HG03039 (cell line): ENCODE data around the gene POSTN.

Source experiments
- ATAC-seq: cut with Tn5 transposase; IDR thresholded peaks from one replicate; pipeline ENCODE4 v1.9.1; 2021; ENCODE audit warnings: mild to moderate bottlenecking, moderate library complexity; ENCODE audit not compliant: unreplicated experiment

The POSTN gene, protein sequence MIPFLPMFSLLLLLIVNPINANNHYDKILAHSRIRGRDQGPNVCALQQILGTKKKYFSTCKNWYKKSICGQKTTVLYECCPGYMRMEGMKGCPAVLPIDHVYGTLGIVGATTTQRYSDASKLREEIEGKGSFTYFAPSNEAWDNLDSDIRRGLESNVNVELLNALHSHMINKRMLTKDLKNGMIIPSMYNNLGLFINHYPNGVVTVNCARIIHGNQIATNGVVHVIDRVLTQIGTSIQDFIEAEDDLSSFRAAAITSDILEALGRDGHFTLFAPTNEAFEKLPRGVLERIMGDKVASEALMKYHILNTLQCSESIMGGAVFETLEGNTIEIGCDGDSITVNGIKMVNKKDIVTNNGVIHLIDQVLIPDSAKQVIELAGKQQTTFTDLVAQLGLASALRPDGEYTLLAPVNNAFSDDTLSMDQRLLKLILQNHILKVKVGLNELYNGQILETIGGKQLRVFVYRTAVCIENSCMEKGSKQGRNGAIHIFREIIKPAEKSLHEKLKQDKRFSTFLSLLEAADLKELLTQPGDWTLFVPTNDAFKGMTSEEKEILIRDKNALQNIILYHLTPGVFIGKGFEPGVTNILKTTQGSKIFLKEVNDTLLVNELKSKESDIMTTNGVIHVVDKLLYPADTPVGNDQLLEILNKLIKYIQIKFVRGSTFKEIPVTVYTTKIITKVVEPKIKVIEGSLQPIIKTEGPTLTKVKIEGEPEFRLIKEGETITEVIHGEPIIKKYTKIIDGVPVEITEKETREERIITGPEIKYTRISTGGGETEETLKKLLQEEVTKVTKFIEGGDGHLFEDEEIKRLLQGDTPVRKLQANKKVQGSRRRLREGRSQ

DNA sequence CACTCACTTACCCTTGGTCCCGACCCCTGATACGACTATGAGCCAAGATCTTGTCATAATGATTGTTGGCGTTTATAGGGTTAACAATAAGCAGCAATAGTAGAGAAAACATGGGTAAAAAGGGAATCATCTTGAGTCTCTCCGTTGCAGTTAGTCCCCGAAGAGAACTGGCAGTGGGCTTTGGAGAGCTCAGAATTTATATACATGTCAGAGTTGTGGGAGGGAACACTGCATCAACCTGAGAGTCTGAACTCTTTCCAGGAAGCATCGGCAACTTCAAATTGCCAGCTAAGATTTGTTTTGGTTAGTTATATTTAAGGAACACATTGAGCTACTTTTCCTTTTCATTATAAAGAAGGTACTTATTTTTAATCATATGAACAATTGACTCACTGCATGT is at the start of gene POSTN:
POSTN (minus strand) TSS at position 172 of the 400 bp plus-strand sequence; CDS start at position 130, 42 bp downstream.
- no peak for ATAC-seq

DNA sequence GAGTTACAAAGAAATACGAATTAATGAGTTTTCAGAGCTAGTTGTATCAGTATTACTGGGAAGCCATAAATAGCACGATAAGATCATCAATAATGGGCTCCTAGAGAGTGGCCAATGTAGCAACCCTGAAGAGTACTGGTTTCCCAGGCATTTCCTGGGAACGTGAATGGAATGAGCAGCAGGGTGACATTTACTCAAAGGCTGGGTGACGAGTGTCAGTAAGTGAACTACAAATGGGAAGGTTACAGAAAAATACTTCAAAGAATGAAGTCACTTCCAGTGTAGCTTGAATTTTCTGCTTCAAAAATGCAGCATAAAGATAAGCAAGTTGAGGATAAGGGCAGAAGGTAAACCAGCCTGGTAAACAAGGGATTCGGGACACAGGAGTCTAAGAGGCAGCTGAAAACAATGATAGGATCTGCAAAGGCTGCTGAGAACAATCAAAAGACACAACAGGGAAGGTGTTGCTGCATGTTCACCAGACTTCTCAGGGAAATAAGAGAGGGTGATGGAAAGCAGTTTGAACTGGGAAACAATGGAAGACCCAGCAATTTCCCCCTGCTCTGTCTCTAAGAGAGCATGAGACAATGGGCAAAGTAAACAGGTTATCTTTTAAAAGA is 48.6 kb upstream of the POSTN start:
- ATAC-seq, result no peak

DNA sequence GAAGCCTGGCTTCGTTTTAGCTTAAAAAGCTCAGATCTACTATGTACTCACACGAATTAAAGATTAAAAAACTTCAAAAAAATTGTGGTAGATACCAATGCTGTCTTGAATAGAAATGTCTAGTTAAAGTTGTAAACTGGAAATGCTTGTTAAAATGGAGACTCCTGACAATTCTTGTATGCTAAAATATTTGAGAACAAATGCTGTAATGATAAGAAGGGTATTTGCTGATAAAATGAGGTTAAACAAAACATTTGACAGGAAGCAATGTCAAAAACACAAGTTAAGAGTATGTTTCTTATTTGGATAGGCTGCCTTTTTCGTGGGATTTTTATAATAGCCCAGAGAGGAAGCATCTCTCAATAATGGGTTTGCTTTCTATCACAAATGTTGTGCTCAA is 48.0 kb upstream of the POSTN start:
- no peak for ATAC-seq

DNA sequence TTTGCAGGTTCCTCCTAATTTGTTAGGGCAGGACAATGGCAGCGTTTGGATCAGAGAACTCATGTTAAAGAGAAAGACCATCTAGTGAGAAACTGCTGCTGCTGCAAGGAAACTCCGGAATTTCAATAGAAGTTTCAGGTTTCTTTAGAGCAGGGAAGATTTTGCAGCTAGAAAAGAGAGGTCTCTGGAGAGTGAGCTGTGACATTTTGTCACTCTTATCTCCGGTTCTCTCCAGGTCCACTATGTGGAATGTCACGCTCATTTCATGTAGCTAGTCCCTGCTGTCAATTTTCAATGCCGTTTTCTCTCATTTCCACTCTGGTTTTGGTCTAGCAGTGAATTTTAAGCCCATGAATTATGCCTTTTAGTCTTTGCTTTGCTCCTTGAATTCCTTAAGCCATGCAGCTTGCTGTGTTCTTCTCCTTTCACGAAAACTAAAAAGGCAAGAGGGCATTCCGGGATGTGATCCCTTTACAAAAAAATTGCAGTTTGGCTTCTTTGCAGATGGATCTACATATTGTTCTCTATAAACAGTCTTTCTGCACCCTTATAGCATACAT is 46.7 kb upstream of the POSTN start:
- ATAC-seq, result no peak

DNA sequence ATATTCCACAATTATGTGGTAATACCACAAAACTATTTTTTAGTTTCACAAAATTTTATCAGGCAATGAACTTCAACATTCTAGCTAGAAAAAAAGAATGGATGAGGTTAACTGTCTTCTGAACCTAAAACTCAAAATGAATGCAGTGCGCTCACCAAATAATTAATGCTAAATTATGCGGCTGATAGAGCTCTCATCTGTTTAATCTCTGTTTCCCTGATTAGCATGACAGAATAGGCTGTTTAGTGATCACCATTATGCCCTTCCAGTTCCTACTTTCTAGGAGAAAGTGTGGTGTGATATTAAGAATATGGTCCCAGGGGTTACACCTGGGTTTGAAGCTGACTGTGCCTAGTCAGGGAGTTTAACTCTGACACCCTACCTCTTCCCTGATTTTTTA is 42.8 kb upstream of the POSTN start:
- no peak for ATAC-seq

DNA sequence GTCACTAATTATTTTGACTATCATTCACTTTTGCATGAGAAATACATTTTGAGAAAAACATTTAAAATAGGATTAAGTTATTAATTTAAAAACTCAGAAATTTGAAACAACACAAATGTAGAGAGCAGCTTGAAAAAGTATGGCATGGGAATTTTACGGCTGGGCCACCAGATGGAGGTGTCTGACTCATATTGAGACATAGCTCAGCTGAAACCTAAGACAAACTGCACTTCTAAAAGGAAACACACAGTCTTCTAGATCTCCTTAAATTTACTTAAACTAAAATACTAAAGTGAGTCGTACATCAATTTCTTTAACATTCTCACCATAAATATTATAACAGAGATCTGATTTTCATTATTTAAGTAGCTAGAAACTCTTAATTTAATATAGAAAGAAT is 41.9 kb upstream of the POSTN start:
- ATAC-seq, result no peak

DNA sequence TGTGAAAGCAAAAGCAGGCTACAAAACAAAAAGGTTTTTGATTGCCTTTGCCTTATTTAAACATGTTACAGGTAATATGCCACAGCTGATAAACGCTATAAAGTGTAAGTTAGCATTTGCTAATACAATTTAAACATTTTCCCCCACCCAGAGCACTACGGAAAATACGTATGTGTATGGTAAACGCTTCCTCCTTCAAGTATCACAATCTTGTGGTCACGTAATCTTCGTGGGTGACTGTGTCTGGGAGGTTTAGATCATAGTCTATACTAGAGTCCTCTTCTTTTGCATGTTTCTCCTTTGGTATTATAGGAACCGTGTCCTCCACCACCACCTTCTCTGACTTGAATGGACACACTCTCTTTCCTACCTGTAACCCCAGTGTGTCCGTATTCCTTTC is 38.1 kb upstream of the POSTN start:
- ATAC-seq, result no peak

DNA sequence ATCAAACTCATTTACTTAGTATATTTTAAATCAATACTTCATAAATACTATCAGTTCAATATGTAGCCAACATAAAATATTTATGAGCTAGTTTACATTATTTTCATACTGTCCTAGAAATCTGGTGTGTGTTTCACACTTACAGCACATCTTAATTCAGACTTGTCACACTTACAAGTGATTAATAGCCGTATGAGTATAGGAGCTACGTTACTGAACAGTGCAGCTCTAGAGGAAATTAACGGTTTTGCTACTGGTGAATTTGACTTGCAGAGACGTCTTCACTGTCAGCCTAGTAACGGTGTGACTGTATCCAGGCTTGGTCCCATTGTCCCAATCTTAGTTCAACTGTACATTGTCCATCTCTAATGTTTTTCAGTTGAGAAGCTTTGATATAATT is 33.7 kb upstream of the POSTN start:
- ATAC-seq, result no peak

DNA sequence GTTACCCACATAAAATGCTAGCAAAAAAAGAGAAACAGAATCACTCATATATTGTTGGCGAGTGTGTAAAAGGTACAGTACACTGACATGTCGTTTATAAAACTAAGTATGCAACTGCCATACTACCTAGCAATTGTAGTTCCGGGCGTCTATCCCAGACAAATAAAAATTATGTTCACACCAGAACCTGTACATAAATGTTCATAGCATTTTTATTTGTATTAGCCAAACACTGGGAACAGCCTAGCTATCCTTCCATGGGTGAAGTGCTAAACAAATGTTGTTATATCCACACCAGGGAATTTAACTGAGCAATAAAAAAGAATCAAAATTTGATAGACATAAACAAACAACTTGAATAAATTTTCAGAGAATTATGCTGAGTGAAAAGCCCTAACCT is 28.9 kb upstream of the POSTN start:
- no peak for ATAC-seq

DNA sequence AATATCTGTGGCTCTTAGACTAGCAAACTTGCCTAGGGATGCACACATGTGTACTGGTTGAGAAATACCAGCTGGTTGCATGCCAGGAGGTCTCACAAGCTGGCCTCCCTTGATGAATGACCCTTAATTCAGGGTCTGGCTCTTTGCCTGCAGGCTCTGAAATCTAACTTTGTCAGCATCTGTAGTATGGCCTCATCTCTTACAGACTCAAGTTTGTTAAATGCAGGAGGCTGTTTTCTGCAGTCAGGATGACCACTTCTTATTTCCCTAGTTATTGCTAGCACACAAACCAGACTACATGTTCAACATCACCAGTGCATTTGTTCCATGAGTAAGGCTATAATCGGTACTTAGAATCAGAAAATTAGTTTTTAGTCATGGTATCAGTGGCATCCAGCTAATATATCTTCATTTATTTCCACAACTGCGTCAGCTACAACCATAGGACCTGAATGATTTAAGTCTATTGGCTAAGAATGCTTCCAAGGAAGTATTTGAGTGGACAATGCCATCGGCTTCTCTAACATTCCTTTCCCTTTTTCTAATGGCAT is 23.3 kb upstream of the POSTN start:
- ATAC-seq, result no peak

DNA sequence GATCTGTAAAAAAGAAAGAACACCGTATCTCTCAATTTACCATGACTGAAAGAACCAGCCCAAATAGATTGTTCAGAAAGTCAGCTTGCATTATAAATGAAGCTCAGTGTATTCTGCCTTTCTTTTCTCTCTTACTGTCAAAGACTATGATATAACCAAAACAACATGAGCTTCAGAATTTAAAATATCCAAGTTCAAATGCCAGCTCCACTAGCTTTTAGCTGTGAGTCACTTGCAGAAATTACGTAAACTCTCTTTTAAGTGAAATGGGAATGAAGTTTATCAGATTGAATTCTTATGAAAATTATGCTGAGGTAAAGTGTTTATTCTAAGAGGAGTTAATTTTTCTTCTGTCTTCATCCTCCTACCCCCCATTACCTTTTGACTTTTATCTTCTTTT is 20.0 kb upstream of the POSTN start:
- no peak for ATAC-seq

DNA sequence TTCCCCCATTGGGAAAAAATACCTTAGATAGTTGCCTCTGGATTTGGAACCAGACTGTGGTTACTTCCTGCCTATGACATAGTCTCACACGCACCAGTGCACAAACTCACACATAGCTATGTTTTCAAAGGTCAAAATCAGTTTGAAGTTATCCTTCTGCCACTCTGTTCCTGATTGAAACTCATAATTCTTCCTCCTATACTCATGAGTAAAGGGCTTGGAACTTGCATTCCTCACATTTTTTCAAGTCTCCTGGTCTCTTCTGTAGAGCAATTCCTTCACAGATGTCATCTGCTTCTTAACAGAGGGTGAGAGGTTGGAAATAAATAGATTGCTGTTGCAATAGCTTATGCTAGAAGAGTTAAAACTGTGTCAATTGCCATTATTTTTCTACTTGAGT is 18.6 kb upstream of the POSTN start:
- no peak for ATAC-seq

DNA sequence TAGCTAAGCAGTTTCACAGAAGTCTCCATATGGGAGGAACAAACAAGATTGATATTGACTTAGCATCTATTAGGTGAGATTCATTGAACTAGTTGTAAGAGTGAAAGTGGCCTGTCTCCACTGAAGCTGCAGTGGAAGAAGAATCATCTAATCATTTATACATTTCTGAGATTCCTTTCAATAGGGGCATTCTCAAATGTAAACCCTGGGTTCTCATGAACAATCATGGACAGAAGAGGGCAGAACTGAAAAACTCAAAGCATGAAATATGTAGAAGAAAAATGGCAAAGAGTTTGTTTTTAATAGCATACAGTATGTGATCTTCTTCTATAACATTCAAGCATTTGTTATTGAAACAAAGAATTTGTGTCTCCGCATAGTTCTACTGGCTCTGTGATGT is 17.6 kb upstream of the POSTN start:
- no peak for ATAC-seq

DNA sequence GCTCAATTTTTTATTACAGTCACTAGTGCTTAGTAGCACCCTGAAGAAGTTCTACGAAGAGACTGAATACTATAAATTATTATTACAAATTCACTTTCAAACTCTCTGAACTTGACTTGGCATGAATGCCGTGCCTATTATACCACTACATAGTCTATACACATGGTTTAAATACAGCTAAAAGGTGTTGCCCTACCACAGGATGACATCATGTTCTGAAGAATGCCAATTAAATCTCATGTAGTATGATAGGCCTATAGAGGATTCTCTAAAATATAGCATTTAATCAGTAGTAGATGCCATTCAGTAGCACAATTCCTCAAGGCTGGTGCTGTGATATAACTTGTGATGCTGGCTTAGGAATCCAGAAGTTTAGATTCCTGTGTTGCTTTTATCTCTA is 16.7 kb upstream of the POSTN start:
- ATAC-seq, result no peak

DNA sequence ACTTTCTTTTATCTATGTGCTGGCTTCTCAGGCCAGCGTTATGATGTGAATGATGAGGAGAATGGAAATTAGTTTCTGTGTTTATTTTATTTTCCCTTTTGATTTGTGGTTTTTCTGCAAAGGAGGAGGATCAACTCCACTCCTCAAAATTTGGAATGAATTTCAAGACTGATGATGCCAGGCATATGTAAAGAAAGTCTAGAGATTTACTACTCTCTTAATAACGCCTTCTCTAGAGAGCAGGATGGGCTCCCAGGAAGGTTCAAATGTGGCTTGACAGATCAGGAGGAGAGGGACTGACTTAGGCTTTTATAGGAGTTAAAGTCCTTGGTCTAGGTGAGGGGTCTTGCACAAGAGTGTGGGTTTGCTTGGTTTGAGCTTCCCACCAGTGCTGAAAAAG is 15.1 kb upstream of the POSTN start:
- no peak for ATAC-seq

DNA sequence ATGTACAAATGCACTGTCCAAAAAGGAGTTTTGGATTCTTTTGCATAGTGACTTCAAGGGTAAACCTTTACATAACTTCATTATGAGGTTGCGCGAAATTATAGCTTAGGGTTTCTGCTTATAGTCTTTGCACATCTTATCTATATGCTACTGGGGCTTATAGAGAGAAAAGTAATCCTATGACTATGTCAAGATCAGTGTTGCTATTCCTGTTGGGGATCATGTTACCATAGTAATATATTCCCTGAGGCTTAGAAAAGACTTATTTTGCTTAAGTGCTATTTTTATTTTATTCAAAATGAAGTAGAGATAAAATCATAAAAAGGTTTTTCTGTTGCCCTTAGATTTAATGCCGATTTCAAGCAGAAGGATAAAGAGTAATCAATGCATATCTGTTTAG is 14.7 kb upstream of the POSTN start:
- no peak for ATAC-seq

DNA sequence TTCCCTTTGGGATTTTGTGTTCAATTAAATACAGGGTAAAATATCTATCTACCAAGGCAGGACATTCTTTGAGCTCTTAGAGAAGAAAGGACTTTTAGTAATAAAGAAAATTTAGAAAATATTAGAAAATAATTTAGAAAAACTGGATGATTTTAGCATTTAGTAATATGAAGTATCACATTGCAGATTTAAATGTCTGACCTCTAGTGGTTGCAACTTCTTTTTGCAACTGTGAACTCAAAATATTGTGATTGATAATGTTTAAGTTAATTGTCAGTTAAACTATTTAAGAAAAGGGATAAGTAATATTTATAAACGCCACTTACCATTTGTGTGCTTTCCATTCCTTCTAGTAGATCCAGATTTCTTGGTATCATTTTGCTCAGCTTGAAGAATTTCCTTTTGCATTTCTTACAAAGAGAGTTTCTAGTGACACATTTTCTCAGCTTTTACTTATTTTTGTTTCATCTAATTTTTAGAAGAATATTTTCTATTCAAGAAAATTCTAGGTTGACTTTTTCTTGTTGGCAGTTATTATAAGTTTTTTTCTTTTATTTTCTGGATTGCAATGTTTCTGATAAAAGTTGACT is 10.3 kb upstream of the POSTN start:
- no peak for ATAC-seq

DNA sequence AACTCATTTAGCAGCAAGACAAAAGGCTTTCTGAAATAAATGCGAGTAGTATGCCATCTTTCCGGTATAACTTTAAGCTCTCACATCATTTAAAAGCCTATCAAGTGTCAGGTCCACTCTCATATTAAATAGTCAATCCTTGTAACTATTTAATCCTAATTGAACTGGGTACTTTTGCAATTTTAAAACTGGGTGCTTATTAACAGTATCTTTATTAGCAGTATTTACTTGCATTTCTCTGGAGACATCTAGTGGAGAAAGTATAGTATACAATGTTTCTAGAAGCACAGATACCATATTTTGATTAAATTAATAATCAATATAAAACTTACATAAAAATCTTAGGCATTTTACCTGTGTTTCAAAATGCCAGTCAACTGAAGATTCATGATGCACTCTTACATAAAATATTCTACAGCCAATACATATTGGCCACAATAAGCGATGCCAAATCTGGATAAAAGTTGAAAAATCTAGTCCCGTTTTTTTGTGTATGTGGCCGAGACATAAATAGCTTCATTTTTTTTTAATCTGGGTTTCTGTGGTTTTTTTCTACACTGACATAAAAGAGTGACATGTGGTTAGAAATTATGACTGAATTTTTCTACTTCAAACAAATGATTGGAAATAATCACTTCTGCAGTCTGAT is 4.3 kb upstream of the POSTN start:
- ATAC-seq, result no peak

DNA sequence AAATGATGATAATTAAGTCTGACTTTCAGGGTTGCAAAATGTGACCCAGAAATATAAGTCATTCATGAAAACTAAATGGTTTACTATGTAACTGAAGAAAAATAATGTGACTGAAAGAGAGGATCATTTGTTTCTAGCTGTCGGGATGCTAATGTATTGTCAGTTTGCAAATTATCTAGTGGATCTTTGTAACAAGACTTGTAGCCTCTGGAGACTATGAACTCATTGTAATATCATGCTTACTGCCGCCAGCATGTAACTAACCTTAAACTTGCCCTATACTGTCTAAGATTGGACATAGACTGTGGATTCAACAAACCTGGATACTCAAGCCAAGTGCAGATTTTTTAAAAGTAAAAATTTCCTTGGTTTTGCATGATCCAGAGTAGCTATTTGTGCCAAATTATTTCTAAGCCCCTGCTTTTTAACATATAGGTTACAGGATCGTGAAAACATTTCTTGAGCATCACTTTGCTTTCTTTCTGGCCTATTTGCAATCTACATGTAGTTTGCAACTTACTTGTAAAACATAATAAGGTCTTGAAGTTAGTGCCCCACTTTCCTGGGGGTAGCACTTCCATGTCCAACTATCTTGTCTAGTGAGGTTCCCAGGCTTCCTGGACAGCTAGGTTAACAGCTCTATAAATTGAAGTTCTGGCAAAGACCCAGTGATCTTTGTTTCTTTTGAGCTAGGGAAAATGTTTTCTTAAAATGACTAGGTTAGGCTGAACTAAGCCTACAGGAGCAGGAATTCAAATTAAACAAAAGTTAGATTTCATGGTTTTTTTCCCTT is 3.3 kb upstream of the POSTN start:
- no peak for ATAC-seq

DNA sequence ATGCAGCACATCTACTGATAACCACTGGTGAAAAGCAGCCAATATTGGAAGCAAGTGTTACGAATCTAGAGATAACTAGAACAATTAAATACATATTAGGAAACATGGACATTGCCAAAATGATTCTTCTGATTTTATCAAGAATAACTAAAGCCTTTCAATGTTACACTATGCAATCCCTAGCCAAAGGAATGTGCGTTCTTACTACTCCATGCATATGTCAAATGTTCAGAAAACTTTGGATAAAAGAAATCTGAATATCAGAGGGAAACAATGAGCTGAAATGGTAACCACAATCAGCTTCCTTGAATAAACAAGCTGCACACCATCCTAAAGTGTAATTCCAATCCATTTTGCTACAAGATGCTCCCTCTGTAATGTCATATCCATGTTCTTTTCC is 951 bp upstream of the POSTN start:
- ATAC-seq, result no peak
